RPMI7951 (cell line): ENCODE data around the gene CPPED1. TPM values are rescaled to one million over a fixed set of nuclear protein-coding genes. Genes with fewer than 3 reads are reported as not detected.

Source experiments
- DNase-seq: peaks from one replicate; pipeline ENCODE4 v3.0.0-alpha.2; 2012; ENCODE audit warnings: low read depth
- total RNA-seq: library from RNA; depleted of rRNA; stranded (reverse); fragments of >200 nt; shearing (Covaris generic); gene quantifications from 2 replicates; pipeline ENCODE4 v1.2.3, GENCODE V29; 2014

The CPPED1 gene
- total RNA-seq, 1 experiment from 2014 or later: 16.7 TPM

DNA sequence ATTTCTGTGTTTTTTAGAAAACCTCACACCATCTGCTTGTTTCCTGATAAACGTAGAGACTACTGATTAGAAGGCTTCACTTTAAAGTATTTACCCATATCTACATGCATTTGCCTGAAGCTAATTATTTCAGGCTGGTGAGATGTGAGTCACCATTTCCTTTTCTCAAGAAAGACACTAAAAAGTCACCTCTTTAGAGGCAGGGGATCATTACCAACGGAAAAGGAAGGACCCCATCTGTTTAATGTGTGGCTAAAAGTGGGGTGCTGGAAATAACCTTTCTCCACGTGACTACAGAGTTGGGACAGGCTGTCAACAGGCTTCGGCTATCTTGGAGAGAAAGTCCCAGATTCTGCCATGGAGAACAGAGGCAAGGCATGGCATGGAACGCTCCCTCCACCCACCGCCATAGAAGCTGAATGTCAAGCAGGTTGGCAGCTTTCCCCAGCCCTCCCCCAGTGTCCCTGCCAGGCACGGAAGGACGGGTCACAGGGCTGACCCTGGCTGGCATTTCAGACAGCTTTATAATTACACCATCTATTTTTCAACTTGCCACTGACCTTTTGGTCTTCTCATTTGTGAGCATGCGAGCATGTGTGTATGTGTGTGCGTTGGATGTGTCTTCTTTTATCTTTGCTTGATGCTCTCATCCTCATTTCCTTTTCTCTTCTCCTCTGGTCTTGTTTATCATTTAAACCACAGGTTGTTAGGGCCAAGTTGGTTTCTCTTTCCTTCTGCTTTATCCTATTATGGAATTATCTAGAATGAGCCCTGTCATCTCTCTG, 157.0 kb downstream of the CPPED1 start:
- DNase-seq: peak; percentile 92

DNA sequence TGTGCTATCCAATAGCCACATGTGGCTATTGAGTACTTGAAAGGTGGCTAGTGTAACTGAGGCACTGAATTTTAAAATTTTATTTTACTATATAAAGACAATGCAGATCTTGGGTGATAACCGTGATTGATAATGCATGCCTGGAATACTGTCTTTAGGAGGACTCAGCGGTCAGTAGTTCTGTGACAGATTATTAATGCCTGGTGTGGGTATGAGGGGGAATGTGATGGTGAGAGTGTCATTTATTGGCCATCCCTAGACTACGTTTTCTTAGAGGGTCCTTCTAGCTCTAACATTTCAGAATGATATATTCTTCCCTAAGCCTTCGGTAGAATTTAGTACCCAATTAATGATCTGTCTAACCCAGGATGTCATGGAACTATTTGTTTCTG, 157.6 kb downstream of the CPPED1 start:
- DNase-seq: no peak

- no peak for DNase-seq
These were observed 160.6 kb downstream of the CPPED1 start for GRCh38 chr16:12643034-12643455.

- peak; percentile 65 for DNase-seq
These were observed 164.6 kb downstream of the CPPED1 start for GRCh38 chr16:12639044-12639443.

DNA sequence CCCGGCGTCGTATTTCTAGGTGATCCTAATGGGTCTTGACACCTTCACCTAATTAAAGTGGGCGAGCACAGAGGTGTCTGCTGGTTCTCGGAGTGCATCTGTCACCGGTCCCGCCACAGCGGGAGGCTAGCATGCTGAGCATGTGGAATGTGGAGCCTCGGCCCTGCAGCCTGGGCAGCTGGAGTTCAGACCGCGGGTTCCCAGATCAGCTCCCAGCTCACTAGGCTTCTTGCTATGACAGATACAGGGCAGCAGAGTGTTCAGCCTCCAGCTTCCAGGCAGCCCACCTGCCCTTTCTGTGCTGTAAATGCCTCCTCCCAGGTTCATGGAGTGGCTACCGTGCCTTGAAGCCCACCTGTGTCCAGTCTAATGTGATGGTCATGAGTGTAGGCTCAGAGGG, 166.7 kb downstream of the CPPED1 start:
- no peak for DNase-seq

DNA sequence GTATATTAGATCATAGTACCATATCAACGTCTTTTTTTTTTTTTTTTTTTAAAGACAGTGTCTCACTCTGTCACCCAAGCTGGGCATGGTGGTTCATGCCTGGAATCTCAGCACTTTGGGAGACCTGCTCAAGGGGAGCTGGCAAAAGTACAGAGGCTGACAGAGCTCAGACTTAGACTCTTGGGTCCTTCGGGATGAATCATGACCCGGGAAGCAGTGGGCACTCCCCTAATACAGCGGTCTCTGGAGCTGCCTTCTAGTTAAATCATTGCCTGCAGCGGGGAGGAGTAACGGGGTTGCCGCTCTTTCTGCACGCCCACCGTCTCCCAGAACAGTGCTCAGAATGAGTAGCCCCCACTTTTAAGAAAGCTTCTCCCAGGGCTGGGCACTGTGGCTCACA, 174.4 kb downstream of the CPPED1 start:
- DNase-seq: peak; percentile 24

DNA sequence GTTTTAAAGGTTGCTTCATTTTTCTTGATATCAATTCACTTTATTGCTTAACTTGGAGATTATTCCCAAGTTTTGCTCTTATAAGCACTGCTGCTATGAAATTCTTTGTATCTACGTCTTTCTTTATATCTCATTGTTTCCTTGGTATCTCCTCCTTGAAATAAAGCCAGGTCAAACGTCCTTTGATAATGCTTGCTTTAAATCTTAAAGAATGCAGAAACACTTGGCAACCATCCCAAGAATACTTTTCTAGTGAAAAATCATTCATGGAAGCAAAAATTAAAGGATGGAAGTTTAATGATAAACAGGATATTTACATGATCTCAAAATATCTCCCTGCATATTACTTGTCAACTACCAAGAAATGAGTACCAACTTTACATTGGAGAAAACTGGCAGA, 175.2 kb downstream of the CPPED1 start:
- DNase-seq: no peak

DNA sequence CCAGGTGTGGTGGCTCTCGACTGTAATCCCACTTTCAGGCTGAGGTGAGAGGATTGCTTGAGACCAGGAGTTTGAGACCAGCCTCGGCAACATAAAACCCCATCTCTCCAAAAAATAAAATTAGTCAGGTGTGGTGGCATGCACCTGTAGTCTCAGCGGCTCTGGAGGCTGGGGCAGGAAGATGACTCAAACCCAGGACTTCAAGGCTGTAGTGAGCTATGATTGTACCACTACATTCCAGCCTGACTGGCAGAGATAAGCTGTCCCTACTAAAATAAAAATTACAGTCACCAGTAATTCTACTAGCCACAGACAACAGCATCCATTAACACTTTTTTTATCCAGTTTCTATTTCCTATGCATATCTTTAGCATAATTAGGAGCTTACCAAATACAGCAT, 176.3 kb downstream of the CPPED1 start:
- no peak for DNase-seq

DNA sequence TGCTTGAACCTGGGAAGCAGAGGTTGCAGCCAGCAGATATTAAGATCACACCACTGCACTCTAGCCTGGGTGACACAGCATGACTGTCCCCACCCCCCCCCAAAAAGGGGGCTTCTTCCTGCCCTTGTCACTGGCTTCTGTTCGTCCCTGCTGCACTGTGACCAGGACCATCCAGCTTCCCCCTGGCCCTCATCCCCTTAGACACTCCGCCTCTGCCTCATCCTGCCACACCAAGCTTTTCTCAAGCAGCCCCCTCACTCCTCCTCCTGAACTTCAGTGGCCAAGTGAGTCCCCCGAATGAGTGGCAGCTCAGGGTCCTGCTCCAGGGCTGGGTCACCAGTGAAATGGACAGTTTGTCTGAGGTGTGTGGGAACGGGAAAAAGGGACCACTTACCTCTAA, 177.3 kb downstream of the CPPED1 start:
- no peak for DNase-seq

- DNase-seq: no peak
These were observed 178.0 kb downstream of the CPPED1 start for GRCh38 chr16:12625716-12626115.

DNA sequence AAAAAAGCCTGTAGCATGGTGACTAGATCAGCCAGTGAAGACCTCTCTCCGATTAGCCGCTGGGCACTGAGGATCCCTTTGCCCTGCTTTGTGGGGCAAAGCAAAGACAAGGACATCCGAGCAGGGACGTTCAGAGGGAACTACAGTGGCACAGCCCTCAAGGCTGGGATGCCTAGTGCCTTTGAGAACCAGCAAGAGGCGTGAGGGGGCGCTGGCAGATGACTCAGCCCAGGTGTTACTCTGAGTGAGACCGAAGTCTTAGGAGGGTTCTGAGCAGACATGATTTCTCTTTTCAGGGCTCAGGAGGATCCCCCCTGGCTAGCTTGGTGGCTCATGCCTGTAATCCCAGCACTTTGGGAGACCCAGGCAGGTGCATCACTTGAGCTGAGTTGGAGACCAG, 178.6 kb downstream of the CPPED1 start:
- no peak for DNase-seq

DNA sequence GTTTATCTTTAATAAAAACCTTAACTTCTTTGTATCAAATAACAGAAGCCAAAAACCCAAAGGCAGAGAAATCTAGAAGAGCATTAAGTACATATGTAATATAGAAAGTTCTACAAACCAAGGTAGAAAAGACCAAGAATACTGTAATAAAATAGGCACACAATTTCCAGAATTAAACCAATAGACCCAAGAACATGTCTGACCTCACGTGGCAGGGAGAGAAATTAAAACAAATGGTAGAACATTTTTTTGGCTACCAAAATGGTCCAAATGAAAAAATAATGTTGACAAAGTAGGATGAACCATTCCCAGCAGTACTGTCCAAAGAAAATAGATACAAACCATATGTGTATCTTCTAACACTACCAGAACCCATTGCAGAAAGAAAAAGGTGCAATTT, 183.5 kb downstream of the CPPED1 start:
- no peak for DNase-seq

GRCh38 chr16:12618515-12618914, 185.2 kb downstream of the CPPED1 start:
- no peak for DNase-seq

DNA sequence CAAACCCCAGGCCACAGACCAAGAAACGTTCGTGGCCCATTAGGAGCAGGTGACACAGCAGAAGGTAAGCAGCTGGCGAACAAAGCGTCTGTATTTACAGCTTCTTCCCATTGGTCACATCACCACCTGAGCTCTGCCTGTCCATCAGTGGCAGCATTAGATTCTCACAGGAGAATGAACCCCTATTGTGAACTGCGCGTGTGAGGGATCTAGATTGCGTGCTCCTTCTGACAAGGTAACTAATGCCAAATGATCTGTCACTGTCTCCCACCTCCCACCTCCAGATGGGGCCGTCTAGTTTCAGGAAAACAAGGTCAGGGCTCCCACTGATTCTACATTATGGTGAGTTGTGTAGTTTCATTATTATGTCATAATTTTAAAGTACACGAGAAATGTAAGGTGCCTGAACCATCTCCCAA, 186.3 kb downstream of the CPPED1 start:
- no peak for DNase-seq

DNA sequence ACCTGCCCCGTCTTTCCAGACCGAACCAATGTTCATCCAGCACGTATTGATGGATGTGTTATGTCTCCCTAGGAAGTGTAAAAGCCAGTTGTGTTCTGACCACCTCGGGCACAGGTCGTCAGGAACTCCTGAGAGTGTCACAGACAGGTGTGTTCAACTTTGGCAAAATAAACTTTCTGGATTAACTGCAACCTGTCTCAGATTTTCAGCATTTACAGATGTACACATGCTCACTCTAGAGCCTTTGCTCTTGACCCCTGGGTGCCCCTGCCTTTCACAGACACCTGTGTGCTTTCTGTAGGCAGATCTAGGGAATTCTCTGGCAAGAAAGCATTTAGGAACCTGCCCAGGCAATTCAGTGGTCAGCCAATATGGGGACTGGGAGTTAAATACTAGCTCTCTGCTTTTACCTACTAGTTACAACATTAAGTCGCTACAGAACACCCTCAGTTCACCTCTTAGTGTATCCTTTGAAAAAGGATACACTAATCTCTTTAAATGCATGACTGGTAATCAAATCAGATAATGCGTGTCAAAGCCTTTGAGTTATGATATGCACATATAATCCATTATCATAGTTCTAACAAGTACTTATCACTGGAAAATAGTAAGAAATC, 188.9 kb downstream of the CPPED1 start:
- DNase-seq: no peak

DNA sequence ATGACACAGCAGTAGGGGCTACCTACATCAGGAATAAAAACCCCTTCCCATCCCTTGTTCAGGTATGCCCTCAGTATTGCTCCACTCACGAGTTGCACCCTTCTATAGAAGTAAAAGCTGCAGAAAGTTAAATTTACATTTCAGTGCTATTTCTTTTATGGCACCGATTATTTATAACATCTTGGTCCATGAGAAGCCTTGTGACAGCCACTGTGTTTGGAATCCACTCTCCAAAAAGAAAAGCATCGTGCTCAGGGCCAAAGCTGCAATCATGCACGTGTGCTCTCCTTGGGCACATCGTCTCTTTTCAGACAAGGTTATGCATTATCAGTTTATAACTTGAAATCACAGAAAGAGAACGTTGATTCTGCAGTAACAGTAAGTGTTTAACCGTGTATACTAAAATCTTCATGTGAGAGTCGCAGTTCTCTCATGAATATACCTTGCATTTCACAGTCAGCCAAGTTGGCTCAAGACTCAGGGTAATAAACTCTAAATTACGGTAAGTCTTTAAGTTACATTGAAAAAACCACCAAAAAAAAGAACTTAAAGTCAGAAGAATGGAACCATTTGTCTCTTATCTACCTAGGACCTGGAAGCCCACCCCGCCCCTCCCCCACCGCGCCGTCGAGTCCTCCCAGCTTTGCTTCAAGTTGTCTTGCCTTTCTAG, 189.6 kb downstream of the CPPED1 start:
- DNase-seq: no peak

DNA sequence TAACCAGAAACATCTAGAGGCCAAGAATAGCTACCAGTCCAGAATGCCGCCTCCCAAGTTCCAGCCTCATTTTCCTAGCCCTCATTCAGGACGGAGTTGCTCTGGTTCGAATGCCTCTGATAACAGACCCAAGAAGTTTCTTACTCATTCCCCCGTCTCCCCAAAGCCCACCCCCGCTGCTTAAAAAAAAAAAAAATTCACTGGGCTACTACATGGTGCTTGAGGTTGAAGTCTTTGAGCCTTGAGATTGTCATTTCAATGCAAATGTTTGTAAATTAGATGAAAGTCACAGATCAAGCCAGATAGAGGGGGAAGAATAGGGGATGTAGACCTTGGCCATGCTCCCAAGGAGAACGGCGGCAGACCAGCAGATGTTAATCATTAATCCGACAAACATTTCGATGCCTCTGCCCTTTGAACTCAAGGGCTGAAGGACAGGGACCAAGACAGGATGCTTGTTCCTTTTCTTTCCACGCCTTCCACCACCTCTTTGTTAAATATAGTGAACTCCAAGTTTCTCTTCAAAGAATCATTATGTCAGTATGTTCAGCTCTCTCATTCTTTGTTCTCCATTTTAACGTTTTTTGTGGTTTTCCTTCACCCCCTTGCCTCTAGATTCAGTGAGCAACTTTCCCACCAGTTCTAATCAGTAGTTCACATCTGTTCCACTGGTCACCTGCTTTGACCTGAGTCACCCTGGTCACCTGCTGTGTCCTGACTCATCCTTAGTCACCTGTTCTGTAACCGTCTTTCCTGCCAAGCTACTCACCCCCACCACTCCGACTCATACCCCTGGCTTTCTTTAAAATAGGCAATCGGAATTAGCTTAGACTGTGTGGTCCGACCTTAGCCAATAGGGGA, 190.3 kb downstream of the CPPED1 start:
- peak; percentile 76 for DNase-seq

DNA sequence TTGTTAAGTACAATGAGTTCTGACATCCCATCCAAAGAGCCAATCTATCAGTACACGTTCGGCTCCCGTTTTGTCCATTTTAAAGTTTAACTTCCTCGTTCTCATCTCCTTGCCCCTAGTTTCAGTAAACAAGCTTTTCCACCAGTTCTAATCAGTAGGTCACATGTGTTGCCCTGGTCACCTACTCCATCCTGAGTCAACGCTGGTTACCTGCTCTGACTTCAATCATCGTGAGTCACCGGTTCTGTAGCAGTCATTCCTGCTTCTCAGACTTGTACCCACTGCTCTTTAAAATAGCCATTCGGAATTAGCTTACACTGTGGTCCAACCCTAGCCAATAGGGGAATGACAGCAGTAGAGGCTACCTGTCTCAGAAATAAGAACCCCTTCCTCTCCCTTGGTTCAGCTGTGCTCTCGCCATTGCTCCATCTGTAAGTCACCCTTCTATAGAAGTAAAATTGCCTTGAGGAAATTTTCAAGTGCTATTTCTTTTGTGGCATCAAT, 191.0 kb downstream of the CPPED1 start:
- peak; percentile 19 for DNase-seq

DNA sequence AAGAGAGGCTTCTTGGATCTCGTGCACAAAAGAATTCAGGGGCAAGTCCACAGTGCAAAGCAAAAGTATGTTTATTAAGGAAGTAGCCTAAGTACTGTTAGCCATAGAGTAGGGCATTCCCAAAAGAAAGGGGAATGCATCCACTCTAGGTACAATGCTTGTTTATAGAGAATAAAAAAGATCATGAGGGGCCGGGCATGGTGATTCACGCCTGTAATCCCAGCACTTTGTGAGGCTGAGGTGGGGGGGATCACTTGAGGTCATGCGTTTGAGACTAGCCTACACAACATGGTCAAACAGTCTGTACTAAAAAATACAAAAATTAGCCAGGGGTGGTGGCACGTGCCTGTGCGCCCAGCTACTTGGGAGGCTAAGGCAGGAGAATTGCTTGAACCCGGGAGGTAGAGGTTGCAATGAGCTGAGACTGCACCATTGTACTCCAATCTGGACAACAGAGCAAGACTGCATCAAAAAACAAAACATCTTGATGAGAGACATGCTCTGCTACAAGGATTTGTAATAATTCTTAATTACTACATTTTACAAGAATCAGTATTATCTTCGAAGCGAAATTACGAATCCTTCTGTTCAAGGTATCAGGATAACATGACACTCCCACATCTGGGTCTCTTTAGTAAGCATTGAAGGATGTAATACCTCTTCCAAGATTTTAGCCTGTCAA, 191.6 kb downstream of the CPPED1 start:
- no peak for DNase-seq

DNA sequence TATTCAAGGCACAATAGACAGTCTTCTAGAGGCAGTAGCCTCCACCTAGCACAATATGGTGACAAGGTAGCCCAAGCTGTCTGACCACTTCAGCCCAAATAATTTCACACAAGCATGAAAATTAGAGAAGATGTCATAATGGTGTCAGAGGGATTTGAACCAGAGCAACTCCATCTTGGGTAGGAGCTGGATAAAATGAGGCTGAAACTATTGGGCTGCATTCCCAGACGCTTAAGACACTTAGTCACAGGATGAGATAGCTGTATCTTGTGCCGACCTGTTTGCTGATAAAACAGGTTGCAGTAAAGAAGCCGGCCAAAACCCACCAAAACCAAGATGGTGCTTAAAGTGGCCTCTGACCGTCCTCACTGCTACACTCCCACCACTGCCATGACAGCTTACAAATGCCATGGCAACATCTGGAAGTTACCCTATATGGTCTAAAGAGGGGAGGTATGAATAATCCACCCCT, 192.6 kb downstream of the CPPED1 start:
- DNase-seq: peak; percentile 38
